ENCODE data around the gene CPZ. TPM values are rescaled to one million over a fixed set of nuclear protein-coding genes. Genes with fewer than 3 reads are reported as not detected.

CPZ gene
- total RNA-seq = 10.8 and 11.6 TPM in 2 replicates

GRCh38 chr4:8592366-8593263 is at the start of gene CPZ:
Gene CPZ (plus strand): TSS chr4:8592765. CDS start chr4:8592834, 69 bp downstream.

GRCh38 chr4:8580321-8581093 is 12.1 kb upstream of the CPZ start, which contains the start of gene GPR78:
Gene GPR78 (plus strand): TSS chr4:8580392. CDS start chr4:8580983, 591 bp downstream.

Other genes with a start within 250 kb of the CPZ start
- gene ACOX3, start 152.0 kb upstream of the CPZ start, total RNA-seq = 26.2 and 31.5 TPM in 2 replicates
- 14.0 and 17.0 TPM in 2 replicates for gene TRMT44, start 152.0 kb upstream of the CPZ start, total RNA-seq
- gene GPR78, start 12.4 kb upstream of the CPZ start, total RNA-seq = 0.78 and 1.4 TPM in 2 replicates

All from articular chondrocyte of knee joint (primary cell).